GM06990 (cell line): ENCODE results near the gene GFM1.
"Not testable (repeated sequence)": the region's sequence is repeated elsewhere in the genome, so short reads cannot be mapped to it uniquely, and the experiment has no call there.

Experiments used
- DNase-seq: peaks from one replicate; pipeline ENCODE4 v3.0.0-alpha.2; 2011; ENCODE audit not compliant: insufficient read length; ENCODE audit errors: extremely low read depth
- H3K27me3 ChIP-seq: replicated peaks from 2 replicates; pipeline ENCODE4 v1.6.0; 2011; ENCODE audit warnings: low read length; ENCODE audit not compliant: control insufficient read depth, insufficient read depth
- H3K36me3 ChIP-seq: 2 replicates; pipeline ENCODE4 v1.5.1; 2011; ENCODE audit warnings: low read length; ENCODE audit not compliant: control insufficient read depth, insufficient read depth
- H3K4me3 ChIP-seq: replicated peaks from 2 replicates; pipeline ENCODE4 v1.5.1; 2011; ENCODE audit warnings: low read depth, mild to moderate bottlenecking, control low read depth, low read length
- TF ChIP-seq, protein P1 (sequence below): IDR thresholded peaks from 2 replicates; pipeline ENCODE4 v1.5.1; 2011; ENCODE audit warnings: low read length, control low read depth, mild to moderate bottlenecking, inconsistent platforms; ENCODE audit not compliant: insufficient read depth, poor library complexity, severe bottlenecking

The GFM1 gene

DNA sequence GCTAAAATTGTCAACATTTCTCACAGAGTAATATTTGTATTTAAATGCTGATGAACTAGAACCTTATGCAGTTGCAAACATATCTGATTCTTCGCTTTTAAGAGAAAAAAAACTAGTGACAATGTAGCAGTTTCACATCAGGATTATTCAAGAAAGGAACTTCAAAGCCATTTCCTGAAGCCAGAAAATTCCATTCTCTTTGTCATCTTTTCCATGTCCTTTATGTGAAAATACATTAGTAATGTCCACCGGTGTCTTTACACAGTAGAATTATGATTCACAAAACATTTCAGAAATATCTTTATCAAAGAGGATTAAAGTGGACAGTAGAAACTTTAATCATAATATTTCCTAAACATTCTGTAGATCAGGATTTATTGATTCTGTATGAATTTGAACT, 40.8 kb downstream of the GFM1 start:
- no peak for DNase-seq
- Histone ChIP-seq H3K27me3 (no peaks in the 10 kb centered on the region), H3K36me3 (no peaks in the 10 kb centered on the region), H3K4me3 (no peak overlapping the region)
- TF ChIP-seq, protein P1, sequence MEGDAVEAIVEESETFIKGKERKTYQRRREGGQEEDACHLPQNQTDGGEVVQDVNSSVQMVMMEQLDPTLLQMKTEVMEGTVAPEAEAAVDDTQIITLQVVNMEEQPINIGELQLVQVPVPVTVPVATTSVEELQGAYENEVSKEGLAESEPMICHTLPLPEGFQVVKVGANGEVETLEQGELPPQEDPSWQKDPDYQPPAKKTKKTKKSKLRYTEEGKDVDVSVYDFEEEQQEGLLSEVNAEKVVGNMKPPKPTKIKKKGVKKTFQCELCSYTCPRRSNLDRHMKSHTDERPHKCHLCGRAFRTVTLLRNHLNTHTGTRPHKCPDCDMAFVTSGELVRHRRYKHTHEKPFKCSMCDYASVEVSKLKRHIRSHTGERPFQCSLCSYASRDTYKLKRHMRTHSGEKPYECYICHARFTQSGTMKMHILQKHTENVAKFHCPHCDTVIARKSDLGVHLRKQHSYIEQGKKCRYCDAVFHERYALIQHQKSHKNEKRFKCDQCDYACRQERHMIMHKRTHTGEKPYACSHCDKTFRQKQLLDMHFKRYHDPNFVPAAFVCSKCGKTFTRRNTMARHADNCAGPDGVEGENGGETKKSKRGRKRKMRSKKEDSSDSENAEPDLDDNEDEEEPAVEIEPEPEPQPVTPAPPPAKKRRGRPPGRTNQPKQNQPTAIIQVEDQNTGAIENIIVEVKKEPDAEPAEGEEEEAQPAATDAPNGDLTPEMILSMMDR = no peak

DNA sequence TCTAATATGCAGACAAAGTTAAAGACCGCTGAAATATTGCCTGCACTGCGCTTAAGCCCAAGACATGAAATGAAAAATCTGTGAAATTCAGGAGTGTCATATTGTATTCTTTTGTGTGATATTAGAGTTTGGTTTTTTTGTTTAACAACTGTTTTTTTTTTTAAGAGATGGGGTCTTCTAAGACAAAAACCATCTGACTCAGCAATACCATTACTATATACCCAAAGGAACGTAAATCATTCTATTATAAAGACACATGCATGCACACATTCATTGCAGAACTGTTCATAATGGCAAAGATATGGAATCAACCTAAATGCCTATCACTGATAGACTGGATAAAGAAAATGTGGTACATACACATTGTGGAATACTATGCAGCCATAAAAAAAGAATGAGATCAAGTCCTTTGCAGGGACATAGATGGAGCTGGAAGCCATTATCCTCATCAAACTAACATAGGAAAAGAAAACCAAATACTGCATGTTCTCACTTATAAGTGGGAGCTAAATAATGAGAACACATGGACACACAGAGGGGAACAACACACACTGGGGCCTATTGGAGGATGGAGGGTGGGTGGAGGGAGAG, 49.6 kb downstream of the GFM1 start:
- H3K36me3 ChIP-seq, DNase-seq, H3K27me3 ChIP-seq, H3K4me3 ChIP-seq: not testable (repeated sequence)

DNA sequence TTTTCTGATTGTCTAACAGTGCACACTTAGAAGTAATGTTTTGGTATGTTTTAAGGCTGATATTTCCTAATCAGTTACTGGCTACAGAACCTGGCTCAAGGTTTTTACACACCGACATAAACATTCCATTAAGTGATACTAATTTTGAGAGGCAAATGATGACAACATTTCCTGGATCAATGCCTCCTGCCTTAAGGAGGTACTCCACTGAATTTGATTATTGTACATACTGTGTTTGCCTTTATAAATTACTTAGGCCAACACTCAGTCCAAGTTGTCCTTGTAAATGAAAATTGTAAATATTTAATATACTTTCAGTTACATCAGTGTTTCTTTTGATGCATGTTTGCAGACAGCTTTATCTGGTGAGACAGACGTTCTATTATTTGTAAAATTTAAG, 52.3 kb downstream of the GFM1 start:
- H3K27me3 ChIP-seq = no peaks in the 10 kb centered on the region
- DNase-seq = no peak
- TF ChIP-seq, protein P1 = no peak
- no peak overlapping the region for H3K4me3 ChIP-seq
- H3K36me3 ChIP-seq = peaks cover 3% of the 10 kb centered on the region

- no peak for DNase-seq
- Histone ChIP-seq H3K27me3 (no peaks in the 10 kb centered on the region), H3K4me3 (no peak overlapping the region), H3K36me3 (no peaks in the 10 kb centered on the region; the same call in none of the 2 replicates)
- TF ChIP-seq, protein P1 = no peak
Observed at GRCh38 chr3:158700559-158700958, 56.2 kb downstream of the GFM1 start.

DNA sequence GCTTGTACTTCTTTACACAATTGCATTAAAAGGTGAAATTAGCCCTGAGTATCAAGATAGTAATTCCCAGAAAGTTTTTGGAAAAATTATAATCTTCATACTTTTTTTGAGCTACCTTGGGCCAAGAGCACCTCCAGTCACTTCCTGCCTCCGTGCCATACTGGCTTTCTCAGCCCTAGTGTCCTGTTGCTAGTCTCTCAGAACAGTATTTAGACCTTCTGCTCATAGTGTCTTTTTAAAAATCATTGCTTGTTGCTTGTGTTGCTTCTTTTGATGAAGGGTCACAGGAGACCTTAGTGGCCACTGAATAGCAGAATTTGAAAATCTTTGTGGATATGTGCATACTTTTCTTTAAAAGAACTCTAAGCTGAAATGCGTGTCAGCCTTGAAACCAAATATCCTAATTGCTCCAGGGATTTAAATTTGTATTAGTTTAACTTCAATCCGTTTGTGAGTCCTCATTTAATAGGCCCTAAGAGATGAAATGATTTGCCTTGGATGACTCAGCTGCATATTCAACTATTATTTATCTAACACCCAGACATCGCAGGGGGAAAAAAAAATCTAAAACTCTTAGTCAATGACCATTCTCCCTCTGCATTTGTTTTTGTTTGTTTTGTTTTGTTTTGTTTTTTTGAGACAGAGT, 57.2 kb downstream of the GFM1 start:
- DNase-seq = no peak
- TF ChIP-seq, protein P1 = no peak
- no peak overlapping the region for H3K4me3 ChIP-seq
- no peaks in the 10 kb centered on the region for H3K27me3 ChIP-seq
- H3K36me3 ChIP-seq = no peaks in the 10 kb centered on the region; the same call in none of the 2 replicates

DNA sequence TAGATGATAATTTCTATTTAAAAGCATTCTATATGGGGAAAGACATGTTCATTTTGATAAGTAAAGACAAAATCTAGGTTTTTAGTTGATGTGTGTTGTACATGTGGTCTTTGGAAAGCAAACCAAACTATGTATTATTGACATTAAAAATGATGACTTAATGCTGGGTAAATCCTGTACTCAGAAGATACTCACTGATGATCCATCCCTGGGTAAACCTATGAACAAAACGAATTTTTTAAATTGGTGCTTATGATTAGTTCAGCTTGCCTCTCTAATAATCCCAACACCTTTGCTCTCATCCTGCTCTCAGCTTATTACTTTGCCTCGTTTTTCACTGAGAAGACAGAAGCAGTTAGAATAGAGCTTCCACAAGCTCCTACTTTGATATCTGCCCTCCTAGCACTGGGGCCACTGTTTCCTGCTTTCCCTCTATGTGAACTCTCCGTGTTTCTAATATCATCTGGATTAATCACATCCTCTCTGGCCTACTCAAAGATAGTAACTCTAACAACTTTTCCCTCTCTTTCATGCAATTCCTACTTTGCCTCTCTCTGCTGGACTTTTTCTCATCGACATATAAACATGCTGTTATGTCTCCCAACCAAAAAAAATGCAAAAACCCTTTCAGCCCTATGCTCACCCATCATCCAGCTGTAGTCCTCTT, 58.6 kb downstream of the GFM1 start:
- TF ChIP-seq, protein P1 = no peak
- no peaks in the 10 kb centered on the region for H3K27me3 ChIP-seq
- no peak overlapping the region for H3K4me3 ChIP-seq
- no peaks in the 10 kb centered on the region; the same call in none of the 2 replicates for H3K36me3 ChIP-seq
- no peak for DNase-seq
